Measurements from ENCODE around the gene NKX2-1. TPM values are rescaled to one million over a fixed set of nuclear protein-coding genes. Genes with fewer than 3 reads are reported as not detected.

NKX2-1 gene
- total RNA-seq, 6 experiments from 2014 or later = not detected

- DNase-seq (no peak), ATAC-seq (no peak)
- Histone ChIP-seq H3K4me3 (no peak overlapping the region), H3K36me3 (no peaks in the 10 kb centered on the region), H3K27ac (no peak overlapping the region), H3K9me3 (no peaks in the 10 kb centered on the region), H3K27me3 (peaks cover 26 to 68% of the 10 kb centered on the region in 2 donors), H3K4me1 (peaks cover 0 to 44% (median 13%) of the 10 kb centered on the region in 4 donors)
- TF ChIP-seq POLR2A (IDR thresholded peaks at IDR 0.05) (no peak), CTCF (IDR thresholded peaks at IDR 0.05) (no peak)
- 7% methylated on average over 24 of the region's 35 CpGs for WGBS (ENCODE audit: insufficient coverage, low coverage, low lambda C conversion rate, missing lambda C conversion rate)
- intact Hi-C loops (cut with DNase I) = no loop called here
Measured at GRCh38 chr14:36521598-36522345, 1.7 kb upstream of the NKX2-1 start.

- ATAC-seq (peak; percentile 42 to 71 (median 65)), DNase-seq (peak in 2 of 3 donors; percentile 48 to 60)
- H3K36me3 ChIP-seq = no peaks in the 10 kb centered on the region
- H3K4me3 ChIP-seq = no peak overlapping the region
- peaks cover 35 to 71% of the 10 kb centered on the region in 2 donors for H3K27me3 ChIP-seq
- WGBS (ENCODE audit: insufficient coverage, low coverage, low lambda C conversion rate, missing lambda C conversion rate) = 3% methylated on average over 24 of the region's 63 CpGs
- no peaks in the 10 kb centered on the region for H3K9me3 ChIP-seq
- peak; percentile 14 to 32 (median 26) for TF ChIP-seq CTCF (IDR thresholded peaks at IDR 0.05)
- no peak for TF ChIP-seq POLR2A (IDR thresholded peaks at IDR 0.05)
- H3K27ac ChIP-seq = no peak overlapping the region
- H3K4me1 ChIP-seq = peaks cover 0 to 44% (median 13%) of the 10 kb centered on the region in 4 donors
- intact Hi-C loops (cut with DNase I) = no loop called here
Measured at GRCh38 chr14:36520601-36521525, 831 bp upstream of the NKX2-1 start.

- no peak for TF ChIP-seq CTCF (IDR thresholded peaks at IDR 0.05)
- TF ChIP-seq POLR2A (IDR thresholded peaks at IDR 0.05) = no peak
- DNase-seq = no peak
- H3K4me3 ChIP-seq = no peak overlapping the region
- H3K27ac ChIP-seq = no peak overlapping the region
- peaks cover 0 to 38% (median 13%) of the 10 kb centered on the region in 4 donors for H3K4me1 ChIP-seq
- H3K36me3 ChIP-seq = no peaks in the 10 kb centered on the region
- peak in 3 of 4 donors; percentile 12 to 29 (median 22) for ATAC-seq
- intact Hi-C loops (cut with DNase I) = no loop called here
- peaks cover 39 to 76% of the 10 kb centered on the region in 2 donors for H3K27me3 ChIP-seq
- no peaks in the 10 kb centered on the region for H3K9me3 ChIP-seq
- 2% methylated on average over 26 of the region's 79 CpGs for WGBS (ENCODE audit: insufficient coverage, low coverage, low lambda C conversion rate, missing lambda C conversion rate)
Measured at GRCh38 chr14:36518586-36519430, 1.2 kb downstream of the NKX2-1 start.

GRCh38 chr14:36518031-36518585, 1.9 kb downstream of the NKX2-1 start:
- H3K9me3 ChIP-seq = no peaks in the 10 kb centered on the region
- H3K4me3 ChIP-seq = no peak overlapping the region
- H3K27me3 ChIP-seq = peaks cover 39 to 77% of the 10 kb centered on the region in 2 donors
- DNase-seq (no peak), ATAC-seq (no peak)
- H3K27ac ChIP-seq = no peak overlapping the region
- no CpG with 5 or more reads among the region's 34 CpGs for WGBS (ENCODE audit: insufficient coverage, low coverage, low lambda C conversion rate, missing lambda C conversion rate)
- H3K36me3 ChIP-seq = no peaks in the 10 kb centered on the region
- no peak for TF ChIP-seq POLR2A (IDR thresholded peaks at IDR 0.05)
- no peak for TF ChIP-seq CTCF (IDR thresholded peaks at IDR 0.05)
- intact Hi-C loops (cut with DNase I) = no loop called here
- peaks cover 0 to 38% (median 13%) of the 10 kb centered on the region in 4 donors for H3K4me1 ChIP-seq

All from right lobe of liver (tissue), 6 donors.